ENCODE data around the gene HCAR1. TPM values are rescaled to one million over a fixed set of nuclear protein-coding genes. Genes with fewer than 3 reads are reported as not detected.

Gene HCAR1
- 0.11 TPM in 1 of 2 replicates, not detected in the other for total RNA-seq (2014; rRNA removed; shearing (Covaris generic))

GRCh38 chr12:122730215-122731014, at the start of gene HCAR1:
Gene HCAR1 (minus strand): TSS chr12:122730844. CDS start chr12:122730339, 505 bp downstream.

GRCh38 chr12:122752464-122753318, 22.0 kb upstream of the HCAR1 start, which contains the start of gene DENR:
Gene DENR (plus strand): TSS chr12:122752824. CDS start chr12:122753702, 878 bp downstream.

GRCh38 chr12:122716658-122717057, 14.0 kb downstream of the HCAR1 start, which contains the start of gene HCAR3:
Gene HCAR3 (minus strand): TSS chr12:122716811. CDS start chr12:122716737, 74 bp downstream.

GRCh38 chr12:122702890-122703611, 27.6 kb downstream of the HCAR1 start, which contains the start of gene HCAR2:
Gene HCAR2 (minus strand): TSS chr12:122703357. CDS start chr12:122703283, 74 bp downstream.

Small RNA genes lying within 50 kb of the gene (small RNA-seq; reads per million reads assigned to genes)
- gene AC026333.2 (not detected), gene RF00019 (not detected)

Other genes starting within 250 kb of the HCAR1 start
- gene ZCCHC8, start 229.9 kb downstream of the HCAR1 start, total RNA-seq (2014; rRNA removed; shearing (Covaris generic)), result 28.6 and 31.3 TPM in 2 replicates
- gene RSRC2, start 203.9 kb downstream of the HCAR1 start, total RNA-seq (2014; rRNA removed; shearing (Covaris generic)), result 111 and 118 TPM in 2 replicates
- 53.8 and 57.8 TPM in 2 replicates for gene KNTC1, start 203.6 kb downstream of the HCAR1 start, total RNA-seq (2014; rRNA removed; shearing (Covaris generic))
- not detected in 2 replicates for gene HCAR2, start 27.5 kb downstream of the HCAR1 start, total RNA-seq (2014; rRNA removed; shearing (Covaris generic))
- not detected in 2 replicates for gene HCAR3, start 14.0 kb downstream of the HCAR1 start, total RNA-seq (2014; rRNA removed; shearing (Covaris generic))
- 48.0 and 51.6 TPM in 2 replicates for gene DENR, start 22.0 kb upstream of the HCAR1 start, total RNA-seq (2014; rRNA removed; shearing (Covaris generic))
- gene CCDC62, start 43.7 kb upstream of the HCAR1 start, total RNA-seq (2014; rRNA removed; shearing (Covaris generic)), result 0.05 and 0.34 TPM in 2 replicates
- gene HIP1R, start 104.6 kb upstream of the HCAR1 start, total RNA-seq (2014; rRNA removed; shearing (Covaris generic)), result 33.1 and 45.6 TPM in 2 replicates
- gene VPS37B, start 165.3 kb upstream of the HCAR1 start, total RNA-seq (2014; rRNA removed; shearing (Covaris generic)), result 73.6 and 74.5 TPM in 2 replicates
- 39.8 and 40.5 TPM in 2 replicates for gene ABCB9, start 235.6 kb upstream of the HCAR1 start, total RNA-seq (2014; rRNA removed; shearing (Covaris generic))
- 37.7 and 38.1 TPM in 2 replicates for gene OGFOD2, start 244.4 kb upstream of the HCAR1 start, total RNA-seq (2014; rRNA removed; shearing (Covaris generic))
- 340 and 361 TPM in 2 replicates for gene ARL6IP4, start 249.8 kb upstream of the HCAR1 start, total RNA-seq (2014; rRNA removed; shearing (Covaris generic))